NCI-H460 (cell line): ENCODE measurements around the gene FTO. TPM values are rescaled to one million over a fixed set of nuclear protein-coding genes. Genes with fewer than 3 reads are reported as not detected.

Experiments used
- DNase-seq: peaks from one replicate; pipeline ENCODE4 v3.0.0-alpha.2; 2016; ENCODE audit warnings: low read depth; ENCODE audit errors: extremely low read depth
- total RNA-seq: library from RNA; depleted of rRNA; stranded (reverse); fragments of >200 nt; shearing (Covaris generic); gene quantifications from 2 replicates; pipeline ENCODE4 v1.2.3, GENCODE V29; 2014

Gene FTO
- total RNA-seq, 1 experiment from 2014 or later: 41.2 TPM

GRCh38 chr16:54097774-54098173 lies 393.8 kb downstream of the FTO start:
- DNase-seq: no peak

- DNase-seq: no peak
Observed at GRCh38 chr16:54098247-54098646, 394.3 kb downstream of the FTO start.

GRCh38 chr16:54099627-54100026 lies 395.7 kb downstream of the FTO start:
- no peak for DNase-seq

- DNase-seq: no peak
Observed at GRCh38 chr16:54102888-54103866, 399.2 kb downstream of the FTO start.

- DNase-seq: no peak
Observed at GRCh38 chr16:54106057-54106456, 402.1 kb downstream of the FTO start.

GRCh38 chr16:54107583-54108202 lies 403.7 kb downstream of the FTO start:
- no peak for DNase-seq

GRCh38 chr16:54110016-54110981 lies 406.3 kb downstream of the FTO start:
- no peak for DNase-seq

- DNase-seq: no peak
Observed at GRCh38 chr16:54112451-54113206, 408.7 kb downstream of the FTO start.

- DNase-seq: no peak
Observed at GRCh38 chr16:54115558-54115957, 411.6 kb downstream of the FTO start.

GRCh38 chr16:54116124-54116655 lies 412.2 kb downstream of the FTO start:
- no peak for DNase-seq

GRCh38 chr16:54118846-54119245 lies 414.9 kb downstream of the FTO start:
- DNase-seq: no peak

- DNase-seq: no peak
Observed at GRCh38 chr16:54120846-54121480, 417.0 kb downstream of the FTO start.

GRCh38 chr16:54121539-54122295 lies 417.8 kb downstream of the FTO start:
- DNase-seq: no peak

- no peak for DNase-seq
Observed at GRCh38 chr16:54123766-54124165, 419.8 kb downstream of the FTO start.

- no peak for DNase-seq
Observed at GRCh38 chr16:54125751-54126655, 422.0 kb downstream of the FTO start.

- no peak for DNase-seq
Observed at GRCh38 chr16:54126907-54127306, 423.0 kb downstream of the FTO start.

- DNase-seq: no peak
Observed at GRCh38 chr16:54128629-54129234, 424.8 kb downstream of the FTO start.
